Esophagus (tissue), 2 donors: ENCODE data around the gene TREX2. TPM values are rescaled to one million over a fixed set of nuclear protein-coding genes. Genes with fewer than 3 reads are reported as not detected.

ENCODE experiments used
- H3K27ac ChIP-seq, 2 donors: one replicate each; pipeline ENCODE4 v1.5.1; 2013; ENCODE audit warnings: low read depth in 2 of 2, mild to moderate bottlenecking in 2 of 2, inconsistent platforms in 1 of 2, low read length in 1 of 2, moderate library complexity in 1 of 2
- H3K27me3 ChIP-seq, 2 donors: one replicate each; pipeline ENCODE4 v1.6.1; 2013; ENCODE audit warnings: low read length in 2 of 2, control low read depth in 1 of 2, mild to moderate bottlenecking in 1 of 2; ENCODE audit not compliant: insufficient read depth in 2 of 2, control insufficient read depth in 1 of 2
- H3K36me3 ChIP-seq, 2 donors: one replicate each; pipeline ENCODE4 v1.6.1; 2013; ENCODE audit warnings: low read length in 1 of 2; ENCODE audit not compliant: control insufficient read depth in 2 of 2, insufficient read depth in 2 of 2
- H3K4me1 ChIP-seq, 2 donors: one replicate each; pipeline ENCODE4 v1.6.1; 2013; ENCODE audit warnings: low read length in 1 of 2; ENCODE audit not compliant: control insufficient read depth in 2 of 2, insufficient read depth in 2 of 2
- H3K4me3 ChIP-seq, 2 donors: one replicate each; pipeline ENCODE4 v1.5.1; 2013; ENCODE audit warnings: low read length in 2 of 2, mild to moderate bottlenecking in 2 of 2, low read depth in 1 of 2, moderate library complexity in 1 of 2
- H3K9me3 ChIP-seq, 2 donors: one replicate each; pipeline ENCODE4 v1.6.1; 2013; ENCODE audit warnings: mild to moderate bottlenecking in 2 of 2, low read depth in 1 of 2, low read length in 1 of 2, moderate library complexity in 1 of 2; ENCODE audit not compliant: control insufficient read depth in 2 of 2, insufficient read depth in 1 of 2
- WGBS, 2 donors: extraction: QIAGEN DNeasy Blood & Tissue Kit; methylation state at CpG; one replicate each; pipeline ENCODE4 v1.1.7; 2013; 5-methylcytosine and 5-hydroxymethylcytosine counted together
- polyA plus RNA-seq, 2 donors: library from polyadenylated mRNA; stranded (reverse); fragments of 200-250 nt; gene quantifications; one replicate each; pipeline ENCODE4 v1.2.3, GENCODE V29; 2013
- donor health status: healthy with polysubstance abuse.
- donor health status: Bipolar disorder and iron deficiency.

TREX2 gene
- polyA plus RNA-seq, 2 donors = 1.9 to 2.8 TPM

DNA sequence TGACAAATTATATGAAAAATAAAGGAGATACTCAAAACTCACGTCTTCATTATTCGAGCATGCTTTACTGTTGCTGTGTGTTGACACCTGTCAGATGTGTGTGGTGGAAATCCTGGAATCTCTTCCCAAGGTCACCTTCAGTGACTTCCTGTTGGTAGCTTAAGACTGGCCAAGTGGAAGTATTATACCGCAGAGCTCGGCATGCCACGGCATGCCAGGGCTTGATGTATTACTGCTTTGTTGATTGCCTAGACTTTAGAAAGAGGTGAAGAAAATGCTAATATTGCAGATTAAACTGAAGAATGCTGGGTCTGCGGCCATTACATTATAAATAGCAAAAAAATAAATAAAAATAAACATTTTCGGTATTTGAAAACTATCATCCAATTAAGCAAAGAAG, 4.6 kb downstream of the TREX2 start:
- H3K27ac ChIP-seq = no peak overlapping the region
- peaks cover 0 to 3% of the 10 kb centered on the region in 2 donors for H3K27me3 ChIP-seq
- H3K9me3 ChIP-seq = no peaks in the 10 kb centered on the region
- no peak overlapping the region for H3K4me3 ChIP-seq
- no peaks in the 10 kb centered on the region for H3K36me3 ChIP-seq
- H3K4me1 ChIP-seq = peaks cover 0 to 2% of the 10 kb centered on the region in 2 donors
- WGBS, 2 donors = 42 to 64% methylated on average over 7 of the region's 7 CpGs

DNA sequence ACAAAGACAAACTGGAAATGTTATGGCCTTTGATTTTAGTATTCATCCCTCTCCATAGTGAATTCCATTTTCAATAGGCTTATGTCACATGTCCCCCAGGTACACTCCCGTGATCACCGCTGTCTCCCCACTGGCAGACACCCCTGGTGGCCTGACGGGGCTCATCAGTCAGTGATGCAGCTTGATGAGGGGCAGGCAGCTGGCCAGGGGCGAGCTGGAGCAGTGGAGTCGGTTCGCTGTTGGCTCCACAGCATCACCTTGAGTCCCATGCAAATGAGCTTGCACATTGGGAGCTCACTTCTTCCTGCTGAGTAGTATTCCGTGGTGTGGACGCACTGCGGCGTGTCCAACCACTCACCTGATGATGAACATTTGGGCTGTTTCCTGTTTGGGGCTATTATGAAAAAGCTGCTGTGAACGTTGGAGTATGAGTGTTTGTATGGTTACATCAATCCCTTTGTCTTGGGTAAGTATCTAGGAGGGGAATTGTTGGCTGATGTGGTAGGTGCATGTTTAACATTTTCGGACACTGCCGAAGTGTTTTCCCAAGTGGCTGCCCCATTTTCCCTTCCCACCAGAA, 5.2 kb downstream of the TREX2 start:
- no peaks in the 10 kb centered on the region for H3K36me3 ChIP-seq
- peaks cover 0 to 3% of the 10 kb centered on the region in 2 donors for H3K27me3 ChIP-seq
- no peaks in the 10 kb centered on the region for H3K9me3 ChIP-seq
- 65 to 71% methylated on average over 13 of the region's 13 CpGs for WGBS, 2 donors
- no peaks in the 10 kb centered on the region for H3K4me1 ChIP-seq
- H3K27ac ChIP-seq = no peak overlapping the region
- H3K4me3 ChIP-seq = no peak overlapping the region

DNA sequence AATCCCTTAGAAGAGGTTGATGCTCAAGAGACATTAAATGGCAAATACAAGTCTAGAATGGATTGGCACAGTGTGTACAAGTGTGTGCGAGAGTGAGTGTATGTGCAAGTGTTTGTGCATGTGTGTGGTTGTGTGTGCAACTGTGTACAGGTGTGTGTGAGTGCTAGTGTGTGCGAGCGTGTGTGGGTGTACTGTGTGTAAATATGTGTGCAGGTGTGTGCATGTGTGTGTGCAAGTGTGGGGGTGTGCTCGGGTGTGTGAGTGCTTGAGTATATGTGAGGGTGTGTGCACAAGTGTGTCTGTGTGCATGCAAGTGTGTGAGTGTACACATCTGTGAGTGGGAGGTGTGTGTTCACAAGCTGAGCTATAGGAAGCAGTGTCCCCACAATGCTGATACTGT, 5.9 kb downstream of the TREX2 start:
- Histone ChIP-seq H3K4me1 (no peaks in the 10 kb centered on the region), H3K27me3 (peaks cover 0 to 3% of the 10 kb centered on the region in 2 donors), H3K27ac (no peak overlapping the region), H3K9me3 (no peaks in the 10 kb centered on the region), H3K36me3 (no peaks in the 10 kb centered on the region), H3K4me3 (no peak overlapping the region)
- WGBS, 2 donors = 92 to 96% methylated on average over 4 of the region's 4 CpGs

DNA sequence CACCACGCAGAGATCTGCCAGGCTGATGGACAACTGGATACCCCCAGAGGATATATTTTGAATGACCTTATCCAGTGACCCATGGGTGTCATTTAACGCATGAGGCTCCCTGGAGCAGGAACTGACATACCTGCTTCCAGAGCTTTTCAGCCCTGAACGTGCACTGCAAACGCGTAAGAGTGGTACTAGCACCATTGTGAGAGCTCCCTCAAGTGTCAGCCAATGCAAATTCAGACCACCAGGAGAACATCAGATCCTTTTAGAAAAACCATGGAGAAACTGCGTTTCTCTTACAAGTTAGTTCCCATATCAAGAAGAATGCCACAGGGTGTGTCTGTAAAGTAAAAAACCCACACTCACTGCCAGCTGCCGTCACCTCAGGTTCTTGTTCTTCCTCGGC, 7.3 kb downstream of the TREX2 start:
- WGBS, 2 donors = 22 to 36% methylated on average over 8 of the region's 8 CpGs

DNA sequence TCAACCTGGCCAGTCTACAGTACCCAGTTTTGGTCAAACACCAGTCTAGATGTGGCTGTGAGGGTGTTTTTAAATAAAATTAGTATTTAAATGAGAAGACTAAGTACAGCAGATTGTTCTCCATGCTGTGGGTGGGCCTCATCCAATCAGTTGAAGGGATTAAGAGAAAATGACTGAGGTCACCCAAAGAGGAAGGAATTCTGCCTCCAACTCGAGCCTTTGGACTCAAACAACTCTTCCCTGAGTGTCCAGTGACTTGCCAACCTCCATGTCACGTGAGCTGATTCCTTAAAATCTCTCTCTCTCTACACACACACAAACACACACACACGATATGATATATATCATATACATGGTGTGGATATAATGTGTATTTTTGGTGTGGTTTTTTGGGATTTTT, 10.0 kb downstream of the TREX2 start:
- Histone ChIP-seq H3K27me3 (peaks cover 0 to 6% of the 10 kb centered on the region in 2 donors), H3K4me1 (no peaks in the 10 kb centered on the region), H3K4me3 (no peak overlapping the region), H3K9me3 (no peaks in the 10 kb centered on the region), H3K36me3 (no peaks in the 10 kb centered on the region), H3K27ac (no peak overlapping the region)
- 58 to 65% methylated on average over 3 of the region's 3 CpGs for WGBS, 2 donors

More for the DNA sequence above, 7.3 kb downstream of the TREX2 start:
- no peak overlapping the region for H3K4me3 ChIP-seq
- H3K9me3 ChIP-seq = no peaks in the 10 kb centered on the region
- no peak overlapping the region for H3K27ac ChIP-seq
- H3K4me1 ChIP-seq = no peaks in the 10 kb centered on the region
- H3K36me3 ChIP-seq = no peaks in the 10 kb centered on the region
- peaks cover 0 to 3% of the 10 kb centered on the region in 2 donors for H3K27me3 ChIP-seq

DNA sequence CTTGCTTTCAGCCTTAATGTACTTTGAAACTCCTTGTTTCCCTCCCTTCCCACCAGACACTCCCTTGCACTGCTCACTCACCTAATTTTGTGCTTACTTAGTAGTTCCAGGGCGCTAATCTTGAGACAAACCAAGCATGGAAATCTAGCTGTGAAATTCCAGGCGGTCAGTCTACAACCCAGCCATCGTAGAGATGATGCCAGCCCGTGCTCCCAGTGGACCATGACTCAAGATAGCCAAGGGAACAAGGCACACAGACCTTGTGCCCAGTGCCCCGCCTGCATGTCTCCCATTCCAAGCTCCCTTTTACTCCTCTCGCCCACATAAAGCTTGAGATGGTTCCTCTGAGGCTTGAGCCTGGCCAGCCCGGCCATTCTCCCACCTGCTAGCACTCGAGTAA, 11.1 kb downstream of the TREX2 start:
- Histone ChIP-seq H3K36me3 (no peaks in the 10 kb centered on the region), H3K4me1 (no peaks in the 10 kb centered on the region), H3K27me3 (peaks cover 0 to 6% of the 10 kb centered on the region in 2 donors), H3K27ac (no peak overlapping the region), H3K4me3 (no peak overlapping the region), H3K9me3 (no peaks in the 10 kb centered on the region)
- 85 to 89% methylated on average over 8 of the region's 8 CpGs for WGBS, 2 donors

DNA sequence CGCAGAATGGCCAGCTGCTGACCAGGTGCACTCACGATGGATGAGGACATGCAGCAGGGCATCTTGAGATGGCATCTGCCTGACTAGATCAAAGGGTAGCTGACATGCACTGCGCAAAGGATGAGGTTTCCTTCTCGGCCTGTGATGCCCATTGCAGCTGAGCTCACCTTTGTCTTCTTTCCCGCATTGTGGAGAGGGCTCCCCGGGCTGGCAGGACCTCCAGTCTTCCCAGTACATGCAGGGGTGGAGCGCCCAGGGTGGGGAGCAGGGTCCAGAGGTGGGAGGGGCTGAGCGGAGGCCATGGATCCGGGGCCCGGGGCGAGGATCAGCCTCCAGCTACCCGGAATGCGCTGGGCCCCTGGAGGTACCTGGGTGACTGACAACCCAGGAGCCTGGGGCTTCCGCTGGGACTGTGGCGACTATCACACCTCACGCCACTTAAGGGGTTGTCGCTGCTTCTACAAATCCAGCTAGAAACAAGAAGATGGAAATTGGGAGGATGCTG, 12.0 kb downstream of the TREX2 start:
- Histone ChIP-seq H3K4me1 (no peaks in the 10 kb centered on the region), H3K4me3 (no peak overlapping the region), H3K9me3 (no peaks in the 10 kb centered on the region), H3K27ac (no peak overlapping the region), H3K27me3 (peaks cover 0 to 6% of the 10 kb centered on the region in 2 donors), H3K36me3 (no peaks in the 10 kb centered on the region)
- 87 to 90% methylated on average over 16 to 17 of the region's 17 CpGs for WGBS, 2 donors

DNA sequence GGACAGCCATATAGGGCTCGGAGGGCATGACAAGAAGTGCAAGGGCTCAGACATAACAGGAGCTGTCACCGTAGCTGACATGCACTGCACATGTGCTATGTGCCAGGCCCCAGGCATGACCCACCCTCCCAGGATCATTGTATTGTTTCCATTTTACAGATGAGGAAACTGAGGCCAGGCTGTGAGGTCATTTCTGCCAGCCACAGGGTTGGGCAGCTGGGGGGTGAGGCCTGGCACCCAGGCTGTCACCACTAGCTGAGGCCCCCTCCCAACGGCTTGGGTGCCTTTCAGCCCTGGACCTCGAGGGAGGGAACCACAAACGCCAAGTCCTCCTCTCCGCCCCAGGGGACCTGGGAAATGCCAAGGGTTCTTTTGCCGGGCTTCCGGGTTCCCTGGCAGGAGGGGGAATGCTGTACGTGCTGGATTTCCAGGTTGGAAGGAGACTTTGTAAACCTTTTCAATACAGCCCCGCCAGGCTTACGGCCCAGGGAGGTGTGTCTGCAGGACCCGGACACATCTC, 12.6 kb downstream of the TREX2 start:
- Histone ChIP-seq H3K36me3 (no peaks in the 10 kb centered on the region), H3K27me3 (peaks cover 0 to 6% of the 10 kb centered on the region in 2 donors), H3K9me3 (no peaks in the 10 kb centered on the region), H3K27ac (no peak overlapping the region), H3K4me1 (no peaks in the 10 kb centered on the region), H3K4me3 (no peak overlapping the region)
- WGBS, 2 donors = 70 to 80% methylated on average over 12 of the region's 12 CpGs

DNA sequence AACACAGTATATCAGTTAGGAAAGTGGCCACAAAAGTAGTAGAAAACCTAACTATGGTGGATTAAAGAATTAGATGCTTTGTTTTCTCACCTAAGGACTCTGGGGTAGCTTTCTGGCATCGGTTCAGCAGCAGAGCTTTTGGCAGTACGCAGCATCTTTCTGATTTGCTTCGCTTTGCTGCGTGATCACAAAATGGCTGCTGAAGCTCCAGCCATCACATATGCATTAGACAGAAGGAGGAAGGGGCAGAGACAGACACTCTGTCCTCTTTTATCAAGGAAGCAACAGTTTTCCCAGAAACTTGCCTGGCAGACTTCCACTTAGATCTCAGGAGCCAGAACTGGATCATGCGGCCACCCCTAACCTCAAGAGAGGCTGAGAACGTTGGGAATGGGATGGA, 15.1 kb downstream of the TREX2 start:
- H3K27me3 ChIP-seq = peaks cover 0 to 6% of the 10 kb centered on the region in 2 donors
- WGBS, 2 donors = 87 to 90% methylated on average over 6 of the region's 6 CpGs
- no peaks in the 10 kb centered on the region for H3K36me3 ChIP-seq
- H3K4me1 ChIP-seq = no peaks in the 10 kb centered on the region
- no peak overlapping the region for H3K27ac ChIP-seq
- no peak overlapping the region for H3K4me3 ChIP-seq
- peaks cover 0 to 3% of the 10 kb centered on the region in 2 donors for H3K9me3 ChIP-seq

DNA sequence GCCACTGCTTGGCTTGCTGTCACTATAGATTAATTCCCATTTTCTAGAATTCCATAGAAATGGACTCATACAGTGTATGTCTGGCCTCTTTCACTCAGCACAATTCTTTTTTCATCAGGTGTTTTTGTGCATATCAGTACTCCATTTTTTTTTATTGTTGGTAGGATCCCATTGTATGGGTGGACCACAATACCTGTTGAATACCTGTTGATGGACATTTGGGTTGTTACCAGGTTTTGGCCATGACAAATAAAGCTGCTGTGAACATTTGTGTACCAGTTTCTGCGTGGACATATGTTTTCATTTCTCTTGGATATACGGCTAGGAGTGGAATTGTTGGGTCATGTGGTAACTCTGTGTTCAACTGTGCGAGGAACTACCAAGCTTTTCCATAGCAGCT, 19.7 kb downstream of the TREX2 start:
- Histone ChIP-seq H3K9me3 (peaks cover 0 to 3% of the 10 kb centered on the region in 2 donors), H3K4me1 (no peaks in the 10 kb centered on the region), H3K4me3 (no peak overlapping the region), H3K27me3 (peaks cover 0 to 4% of the 10 kb centered on the region in 2 donors), H3K27ac (no peak overlapping the region), H3K36me3 (no peaks in the 10 kb centered on the region)
- 78 to 93% methylated on average over 3 of the region's 3 CpGs for WGBS, 2 donors
